Measurements from ENCODE around the gene KCNQ1. TPM values are rescaled to one million over a fixed set of nuclear protein-coding genes. Genes with fewer than 3 reads are reported as not detected.

KCNQ1 gene
- total and polyA plus RNA-seq, 2 donors (not counting 3 experiments of a cell fraction or from before 2014, with no cell fraction given): 0.07 to 0.09 TPM

GRCh38 chr11:2853997-2854560 lies 409.3 kb downstream of the KCNQ1 start:
- dilution Hi-C loops (cut with MboI; ENCODE audit: extremely low pct_ligation_motif_present, low sequenced_read_pairs): no loop called here
- TF ChIP-seq JUN (IDR thresholded peaks at IDR 0.05; ENCODE audit: borderline replicate concordance, insufficient read depth, insufficient read length, low read depth): no peak
- no peak for TF ChIP-seq POLR2A (IDR thresholded peaks at IDR 0.05; ENCODE audit: low read depth, low read length)
- TF ChIP-seq CTCF (IDR thresholded peaks at IDR 0.05; ENCODE audit: extremely low read depth in 1 of 2, insufficient read depth in 1 of 2, low read depth in 1 of 2, low read length in 2 of 2): no peak
- TF ChIP-seq MAX (IDR thresholded peaks at IDR 0.05; ENCODE audit: insufficient read depth, insufficient read length): no peak
- no peak for TF ChIP-seq FOS (IDR thresholded peaks at IDR 0.05; ENCODE audit: borderline replicate concordance, insufficient read depth, low read length)
- TF ChIP-seq GATA2 (IDR thresholded peaks at IDR 0.05; ENCODE audit: insufficient read depth, insufficient read length, low read depth, low read length): no peak
- H3K79me2 ChIP-seq (ENCODE audit: control insufficient read depth, insufficient read depth, low read length): no peaks in the 10 kb centered on the region
- BruUV-seq (replicated peaks): no TSS peak
- no peaks in the 10 kb centered on the region for H4K20me1 ChIP-seq (replicated peaks; ENCODE audit: control insufficient read depth, extremely low read depth, insufficient read depth, low read length)
- H3K36me3 ChIP-seq (ENCODE audit: control insufficient read depth in 2 of 2, extremely low read depth in 1 of 2, insufficient read depth in 2 of 2, low read length in 2 of 2): no peaks in the 10 kb centered on the region
- H3K27me3 ChIP-seq (ENCODE audit: control insufficient read depth in 2 of 2, insufficient read depth in 2 of 2, low read length in 2 of 2): no peaks in the 10 kb centered on the region
- H3K4me3 ChIP-seq (replicated peaks in 1 of 3; ENCODE audit: insufficient read depth in 1 of 3, low read depth in 1 of 3, low read length in 3 of 3): no peak overlapping the region
- H3K4me2 ChIP-seq (ENCODE audit: insufficient read depth, low read length): no peak overlapping the region
- intact Hi-C loops (cut with micrococcal nuclease): no loop called here
- ChIA-PET CTCF (no interaction called here), POLR2A (no interaction called here)
- H3K9me3 ChIP-seq (replicated peaks; ENCODE audit: control insufficient read depth, insufficient read depth, low read length): no peaks in the 10 kb centered on the region
- H2AFZ ChIP-seq (ENCODE audit: low read depth, low read length): no peak overlapping the region
- DNase-seq (ENCODE audit: low read depth, low spot score) (no peak), FAIRE-seq (no peak)
- no peaks in the 10 kb centered on the region for H3K9me1 ChIP-seq (replicated peaks; ENCODE audit: control insufficient read depth, extremely low read depth, insufficient read depth, low read length)
- H3K27ac ChIP-seq (ENCODE audit: insufficient read depth, low read depth, low read length): no peak overlapping the region
- no peaks in the 10 kb centered on the region for H3K4me1 ChIP-seq (ENCODE audit: control insufficient read depth, extremely low read depth, insufficient read depth, low read length)
- H3K9ac ChIP-seq (replicated peaks; ENCODE audit: extremely low read depth, insufficient read depth, low read length): no peak overlapping the region
